NOMO-1 treated with dmso at 0.1 percent for 144 hours (cell line): Measurements from ENCODE around the gene GFRA1.

Experiments
- DNase-seq: peaks from one replicate; lab custom pipeline; 2025; ENCODE audit not compliant: unreplicated experiment; lab: John Stamatoyannopoulos, UW

GFRA1 gene

GRCh38 chr10:116132780-116133399 lies 140.1 kb downstream of the GFRA1 start:
- DNase-seq, result no peak

- no peak for DNase-seq
Observed at GRCh38 chr10:116130006-116130405, 143.0 kb downstream of the GFRA1 start.

- no peak for DNase-seq
Observed at GRCh38 chr10:116126954-116127695, 145.9 kb downstream of the GFRA1 start.

GRCh38 chr10:116126239-116126638 lies 146.8 kb downstream of the GFRA1 start:
- DNase-seq, result no peak

- DNase-seq, result no peak
Observed at GRCh38 chr10:116125180-116125579, 147.8 kb downstream of the GFRA1 start.

- no peak for DNase-seq
Observed at GRCh38 chr10:116124777-116125176, 148.2 kb downstream of the GFRA1 start.

- DNase-seq, result no peak
Observed at GRCh38 chr10:116122664-116123063, 150.3 kb downstream of the GFRA1 start.

GRCh38 chr10:116121640-116122525 lies 151.1 kb downstream of the GFRA1 start:
- DNase-seq, result no peak

GRCh38 chr10:116120688-116121455 lies 152.1 kb downstream of the GFRA1 start:
- no peak for DNase-seq

GRCh38 chr10:116118847-116119246 lies 154.2 kb downstream of the GFRA1 start:
- DNase-seq, result no peak

GRCh38 chr10:116115797-116116196 lies 157.2 kb downstream of the GFRA1 start:
- no peak for DNase-seq

- no peak for DNase-seq
Observed at GRCh38 chr10:116115036-116115641, 157.9 kb downstream of the GFRA1 start.

GRCh38 chr10:116113721-116114501 lies 159.1 kb downstream of the GFRA1 start:
- no peak for DNase-seq

- DNase-seq, result no peak
Observed at GRCh38 chr10:116112232-116113231, 160.5 kb downstream of the GFRA1 start.

GRCh38 chr10:116111483-116112095 lies 161.4 kb downstream of the GFRA1 start:
- no peak for DNase-seq

- DNase-seq, result no peak
Observed at GRCh38 chr10:116110736-116111135, 162.3 kb downstream of the GFRA1 start.

GRCh38 chr10:116109881-116110280 lies 163.1 kb downstream of the GFRA1 start:
- no peak for DNase-seq

GRCh38 chr10:116109481-116109880 lies 163.5 kb downstream of the GFRA1 start:
- DNase-seq, result no peak
